HG02884 (cell line): Measurements from ENCODE around the gene ENTPD5.

Source experiments
- ATAC-seq: cut with Tn5 transposase; IDR thresholded peaks from one replicate; pipeline ENCODE4 v1.9.1; 2021; ENCODE audit warnings: mild to moderate bottlenecking, moderate library complexity; ENCODE audit not compliant: unreplicated experiment

The ENTPD5 gene

GRCh38 chr14:74018586-74019407, at the start of gene ENTPD5, which contains the start of gene BBOF1:
Gene ENTPD5, minus strand, starts transcription at chr14:74019288. Its CDS starts 31,186 bp downstream, at chr14:73988102.
Gene BBOF1, plus strand, starts transcription at chr14:74019349. Its CDS starts 130 bp downstream, at chr14:74019479.
- ATAC-seq, result peak; percentile 84

GRCh38 chr14:74065746-74066575, 46.9 kb upstream of the ENTPD5 start:
- ATAC-seq, result no peak

- no peak for ATAC-seq
Measured at GRCh38 chr14:74064883-74065282, 45.8 kb upstream of the ENTPD5 start.

GRCh38 chr14:74064426-74064825, 45.3 kb upstream of the ENTPD5 start:
- no peak for ATAC-seq

GRCh38 chr14:74062809-74063150, 43.7 kb upstream of the ENTPD5 start:
- no peak for ATAC-seq

- ATAC-seq, result no peak
Measured at GRCh38 chr14:74049876-74050495, 30.9 kb upstream of the ENTPD5 start.

- ATAC-seq, result no peak
Measured at GRCh38 chr14:74048281-74048680, 29.2 kb upstream of the ENTPD5 start.

GRCh38 chr14:74045522-74045921, 26.4 kb upstream of the ENTPD5 start:
- ATAC-seq, result no peak

GRCh38 chr14:74042296-74042695, 23.2 kb upstream of the ENTPD5 start:
- ATAC-seq, result no peak

- no peak for ATAC-seq
Measured at GRCh38 chr14:74038020-74038859, 19.2 kb upstream of the ENTPD5 start.

- no peak for ATAC-seq
Measured at GRCh38 chr14:74035556-74035955, 16.5 kb upstream of the ENTPD5 start.

DNA sequence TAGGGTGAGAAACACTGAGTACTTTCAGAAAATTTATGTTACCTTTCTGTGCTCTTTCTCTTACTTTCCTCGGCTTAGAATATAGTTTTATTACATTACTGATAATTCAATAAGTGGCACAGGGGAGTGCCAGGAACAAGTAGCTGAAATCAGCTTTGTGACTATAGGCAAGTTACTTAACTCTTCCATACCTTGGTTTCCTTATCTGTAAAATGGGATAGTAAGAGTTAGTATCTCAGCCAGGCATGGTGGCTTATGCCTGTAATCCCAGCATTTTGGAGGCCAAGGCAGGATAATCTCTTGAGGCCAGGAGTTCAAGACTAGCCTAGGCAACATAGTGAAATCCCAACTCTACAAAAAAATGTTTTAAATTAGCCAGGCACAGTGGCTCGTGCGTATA, 15.5 kb upstream of the ENTPD5 start:
- no peak for ATAC-seq

GRCh38 chr14:74029136-74029535, 10.0 kb upstream of the ENTPD5 start:
- ATAC-seq, result no peak

GRCh38 chr14:74022346-74022745, 3.3 kb upstream of the ENTPD5 start:
- no peak for ATAC-seq

DNA sequence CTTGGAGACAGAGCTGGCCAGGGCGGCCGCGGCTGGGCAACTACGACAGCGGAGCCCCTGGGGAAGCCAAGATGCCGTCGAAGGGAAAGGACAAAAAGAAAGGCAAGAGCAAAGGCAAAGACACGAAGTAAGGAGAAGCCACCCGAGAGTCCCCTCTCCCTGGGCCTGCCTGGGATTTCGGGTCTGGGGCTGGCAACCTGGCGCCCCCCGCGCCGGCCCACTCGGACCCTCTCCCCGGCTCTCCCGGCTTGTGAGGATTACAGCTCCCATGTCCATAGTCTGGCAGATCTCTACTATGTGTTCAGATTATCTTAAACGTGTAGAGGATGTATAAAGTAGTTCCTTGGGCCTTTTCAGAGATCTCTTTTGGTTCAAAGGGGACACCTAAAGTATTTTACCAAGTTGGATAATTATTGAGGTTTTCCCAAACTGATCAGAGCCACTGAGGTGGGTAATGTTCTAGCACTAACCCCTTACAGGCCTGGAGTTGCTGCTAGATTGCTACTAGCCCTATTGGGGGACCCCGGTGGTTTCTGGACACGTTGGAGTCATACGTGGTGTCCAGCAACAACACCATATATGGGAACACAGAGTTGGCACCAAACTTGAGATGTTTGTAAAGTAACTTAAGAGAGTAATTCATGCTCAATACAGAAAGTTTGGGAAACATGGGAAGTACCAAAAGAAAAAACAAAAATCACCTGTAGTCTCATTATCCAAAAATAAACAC, 485 bp upstream of the ENTPD5 start:
- no peak for ATAC-seq

GRCh38 chr14:74018174-74018585, 908 bp downstream of the ENTPD5 start:
- ATAC-seq, result no peak

DNA sequence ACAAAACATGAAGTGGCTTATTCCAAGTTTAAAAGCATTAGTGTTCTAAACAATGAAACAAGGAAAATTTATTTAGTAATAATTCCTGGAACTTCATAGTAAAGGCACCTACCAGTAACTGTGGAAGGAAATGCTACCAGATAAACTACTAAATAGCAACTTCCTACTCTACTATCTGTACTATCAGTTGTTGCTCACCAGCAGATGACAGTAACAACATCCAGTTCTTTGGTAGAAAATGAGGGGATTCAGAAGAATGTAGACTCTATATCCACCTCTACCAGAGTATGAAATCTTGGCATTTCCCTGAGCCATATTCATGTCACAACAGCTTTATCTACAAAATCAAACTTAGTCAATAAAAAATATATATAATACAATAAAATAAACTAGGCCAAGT, 3.1 kb downstream of the ENTPD5 start:
- no peak for ATAC-seq

- ATAC-seq, result no peak
Measured at GRCh38 chr14:74015176-74015575, 3.9 kb downstream of the ENTPD5 start.

- no peak for ATAC-seq
Measured at GRCh38 chr14:74014299-74014698, 4.8 kb downstream of the ENTPD5 start.
